Testis (tissue), 2 donors: Measurements from ENCODE around the gene NCR3LG1.

ENCODE experiments used
- POLR2A ChIP-seq: fragments of 450-650 bp; IDR thresholded peaks from one replicate; pipeline ENCODE4 v1.6.1; 2017; ENCODE audit warnings: antibody characterized with exemption, mild to moderate bottlenecking, moderate library complexity
- TF ChIP-seq, protein P1 (sequence below), 3 experiments: fragments of 450-650 bp in 2 of 3; fragments of 200-600 bp in 1 of 3; sonication (generic) in 1 of 3; IDR thresholded peaks; one replicate each; pipeline ENCODE4 v1.5.1; 2016 to 2019; ENCODE audit warnings: antibody characterized with exemption in 3 of 3, mild to moderate bottlenecking in 2 of 3, moderate library complexity in 1 of 3

DNA sequence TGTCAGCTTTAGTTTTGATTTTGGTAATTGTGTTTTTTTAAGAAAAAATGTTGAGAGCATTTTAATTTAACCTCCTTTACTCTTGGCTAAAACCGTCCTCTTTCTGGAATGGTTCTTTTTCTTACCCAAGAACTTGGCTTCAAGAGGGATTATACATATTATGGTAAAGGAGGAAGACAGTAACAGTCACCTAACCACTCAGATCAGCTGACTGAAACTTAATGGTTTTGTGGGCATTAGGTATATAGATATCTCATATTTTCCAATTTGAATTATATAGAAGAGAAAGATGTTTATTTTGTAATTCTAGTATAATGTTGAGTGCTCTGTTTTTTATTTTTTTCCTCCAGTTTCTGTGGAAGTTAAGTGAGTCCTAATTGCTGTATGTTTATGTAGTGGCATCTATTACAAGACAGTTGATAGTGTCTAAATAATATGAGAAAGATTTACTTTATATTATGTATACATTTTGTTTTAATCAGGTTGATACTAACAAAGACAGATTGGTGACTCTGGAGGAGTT lies 36.6 kb upstream of the NCR3LG1 start:
- no peak for TF ChIP-seq POLR2A
- TF ChIP-seq, protein P1, sequence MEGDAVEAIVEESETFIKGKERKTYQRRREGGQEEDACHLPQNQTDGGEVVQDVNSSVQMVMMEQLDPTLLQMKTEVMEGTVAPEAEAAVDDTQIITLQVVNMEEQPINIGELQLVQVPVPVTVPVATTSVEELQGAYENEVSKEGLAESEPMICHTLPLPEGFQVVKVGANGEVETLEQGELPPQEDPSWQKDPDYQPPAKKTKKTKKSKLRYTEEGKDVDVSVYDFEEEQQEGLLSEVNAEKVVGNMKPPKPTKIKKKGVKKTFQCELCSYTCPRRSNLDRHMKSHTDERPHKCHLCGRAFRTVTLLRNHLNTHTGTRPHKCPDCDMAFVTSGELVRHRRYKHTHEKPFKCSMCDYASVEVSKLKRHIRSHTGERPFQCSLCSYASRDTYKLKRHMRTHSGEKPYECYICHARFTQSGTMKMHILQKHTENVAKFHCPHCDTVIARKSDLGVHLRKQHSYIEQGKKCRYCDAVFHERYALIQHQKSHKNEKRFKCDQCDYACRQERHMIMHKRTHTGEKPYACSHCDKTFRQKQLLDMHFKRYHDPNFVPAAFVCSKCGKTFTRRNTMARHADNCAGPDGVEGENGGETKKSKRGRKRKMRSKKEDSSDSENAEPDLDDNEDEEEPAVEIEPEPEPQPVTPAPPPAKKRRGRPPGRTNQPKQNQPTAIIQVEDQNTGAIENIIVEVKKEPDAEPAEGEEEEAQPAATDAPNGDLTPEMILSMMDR (IDR thresholded peaks at IDR 0.05), result no peak
